PFSK-1 (cell line): Measurements from ENCODE around the gene CCDC124.

Source experiments
- FOXP2 ChIP-seq: optimal IDR thresholded peaks from 2 replicates; pipeline ENCODE3; 2011; ENCODE audit warnings: borderline replicate concordance, control low read depth, inconsistent platforms; ENCODE audit not compliant: insufficient read depth; ENCODE audit errors: extremely low read length, extremely low read depth
- POLR2AphosphoS5 ChIP-seq: IDR thresholded peaks from 2 replicates; pipeline ENCODE4 v1.6.1; 2012; ENCODE audit warnings: low read depth, mild to moderate bottlenecking, control low read depth, low read length, moderate library complexity
- REST ChIP-seq, 2 experiments: IDR thresholded peaks; 2 replicates each; pipeline versions ENCODE4 v1.6.1 to v1.8.0; 2011 to 2012; ENCODE audit warnings: low read depth in 2 of 2, low read length in 2 of 2, control low read depth in 1 of 2, inconsistent platforms in 1 of 2, mild to moderate bottlenecking in 1 of 2, moderate library complexity in 1 of 2; ENCODE audit not compliant: insufficient read depth in 1 of 2
- SIN3A ChIP-seq: IDR thresholded peaks from 2 replicates; pipeline ENCODE4 v1.6.1; 2012; ENCODE audit warnings: mild to moderate bottlenecking, low read length, moderate library complexity, borderline replicate concordance; ENCODE audit not compliant: insufficient read depth
- TAF1 ChIP-seq: IDR thresholded peaks from 2 replicates; pipeline ENCODE4 v1.6.1; 2012; ENCODE audit warnings: low read length, control low read depth, borderline replicate concordance; ENCODE audit not compliant: insufficient read depth

The CCDC124 gene

GRCh38 chr19:17951990-17952976 lies 19.5 kb downstream of the CCDC124 start:
- TF ChIP-seq REST (IDR thresholded peaks at IDR 0.05; ENCODE audit: insufficient read depth in 1 of 2, low read depth in 2 of 2, low read length in 2 of 2), result no peak
- no peak for TF ChIP-seq SIN3A
- TF ChIP-seq POLR2AphosphoS5, result no peak
- TF ChIP-seq TAF1, result no peak
- TF ChIP-seq FOXP2, result no peak

GRCh38 chr19:17953316-17953801 lies 20.5 kb downstream of the CCDC124 start:
- TF ChIP-seq SIN3A (no peak), POLR2AphosphoS5 (no peak)

- TF ChIP-seq SIN3A (no peak), TAF1 (no peak), REST (IDR thresholded peaks at IDR 0.05; ENCODE audit: insufficient read depth in 1 of 2, low read depth in 2 of 2, low read length in 2 of 2) (no peak), FOXP2 (no peak), POLR2AphosphoS5 (no peak)
These were observed 21.1 kb downstream of the CCDC124 start for GRCh38 chr19:17953869-17954268.

- TF ChIP-seq FOXP2 (no peak), TAF1 (no peak), SIN3A (no peak), REST (IDR thresholded peaks at IDR 0.05; ENCODE audit: insufficient read depth in 1 of 2, low read depth in 2 of 2, low read length in 2 of 2) (no peak), POLR2AphosphoS5 (no peak)
These were observed 21.6 kb downstream of the CCDC124 start for GRCh38 chr19:17954401-17954800.

- TF ChIP-seq POLR2AphosphoS5 (no peak), REST (IDR thresholded peaks at IDR 0.05; ENCODE audit: insufficient read depth in 1 of 2, low read depth in 2 of 2, low read length in 2 of 2) (no peak), TAF1 (no peak), FOXP2 (no peak), SIN3A (no peak)
These were observed 24.5 kb downstream of the CCDC124 start for GRCh38 chr19:17957149-17957849.
